SK-N-SH treated with all-trans-retinoic acid at 6 μM for 48 hours (cell line): Measurements from ENCODE around the gene LBX1.

ENCODE experiments used
- ATAC-seq: fragments of 200-7000 bp; cut with Tn5 transposase; 3 replicates; pipeline ENCODE4 v1.9.1; 2020; ENCODE audit warnings: mild to moderate bottlenecking, moderate library complexity
- ARNTL ChIP-seq: fragments of 450-650 bp; formaldehyde crosslinking; IDR thresholded peaks from 2 replicates; pipeline ENCODE4 v1.5.0; 2020; ENCODE audit warnings: low read depth, mild to moderate bottlenecking, moderate library complexity, borderline replicate concordance
- BACH2 ChIP-seq: fragments of 250-450 bp; sonication (Bioruptor Pico); IDR thresholded peaks from 2 replicates; pipeline ENCODE4 v1.9.0; 2021; ENCODE audit warnings: mild to moderate bottlenecking, borderline replicate concordance
- CREB5 ChIP-seq: fragments of 250-450 bp; sonication (Bioruptor Pico); IDR thresholded peaks from 2 replicates; pipeline ENCODE4 v1.5.1; 2020; ENCODE audit warnings: low read depth, mild to moderate bottlenecking, moderate library complexity
- CSDC2 ChIP-seq: fragments of 250-450 bp; sonication (Bioruptor Pico); IDR thresholded peaks from 2 replicates; pipeline ENCODE4 v1.5.0; 2020; ENCODE audit warnings: mild to moderate bottlenecking, moderate library complexity
- CSRNP3 ChIP-seq: fragments of 250-450 bp; sonication (Bioruptor Pico); IDR thresholded peaks from 2 replicates; pipeline ENCODE4 v1.5.1; 2021; ENCODE audit warnings: mild to moderate bottlenecking, moderate library complexity
- ESRRG ChIP-seq: fragments of 250-450 bp; sonication (Bioruptor Pico); IDR thresholded peaks from 2 replicates; pipeline ENCODE4 v1.6.1; 2021; ENCODE audit warnings: mild to moderate bottlenecking
- GLIS3 ChIP-seq: fragments of 250-450 bp; sonication (Bioruptor Pico); IDR thresholded peaks from 2 replicates; pipeline ENCODE4 v1.5.0; 2020; ENCODE audit warnings: mild to moderate bottlenecking, moderate library complexity
- ISL1 ChIP-seq: fragments of 250-450 bp; sonication (Bioruptor Pico); IDR thresholded peaks from 2 replicates; pipeline ENCODE4 v2.1.2; 2022; ENCODE audit warnings: mild to moderate bottlenecking, moderate library complexity
- OSR1 ChIP-seq: fragments of 250-450 bp; sonication (Bioruptor Pico); IDR thresholded peaks from 2 replicates; pipeline ENCODE4 v1.8.0; 2022; ENCODE audit warnings: moderate library complexity, mild to moderate bottlenecking, inconsistent platforms
- PATZ1 ChIP-seq: fragments of 250-450 bp; sonication (Bioruptor Pico); IDR thresholded peaks from 2 replicates; pipeline ENCODE4 v1.8.0; 2020; ENCODE audit warnings: mild to moderate bottlenecking, moderate library complexity, borderline replicate concordance
- POU6F1 ChIP-seq: fragments of 250-450 bp; sonication (Bioruptor Pico); IDR thresholded peaks from 2 replicates; pipeline ENCODE4 v1.8.0; 2021; ENCODE audit warnings: low read depth, mild to moderate bottlenecking, moderate library complexity, borderline replicate concordance
- PPARA ChIP-seq: fragments of 250-450 bp; sonication (Bioruptor Pico); IDR thresholded peaks from 2 replicates; pipeline ENCODE4 v1.5.0; 2020; ENCODE audit warnings: mild to moderate bottlenecking, borderline replicate concordance
- RARB ChIP-seq: fragments of 250-450 bp; sonication (Bioruptor Pico); IDR thresholded peaks from 2 replicates; pipeline ENCODE4 v1.8.0; 2021; ENCODE audit warnings: mild to moderate bottlenecking, moderate library complexity
- SNAI2 ChIP-seq: fragments of 250-450 bp; sonication (Bioruptor Pico); IDR thresholded peaks from 2 replicates; pipeline ENCODE4 v1.5.0; 2020; ENCODE audit warnings: mild to moderate bottlenecking, moderate library complexity
- ZC3H10 ChIP-seq: fragments of 250-450 bp; sonication (Bioruptor Pico); IDR thresholded peaks from 2 replicates; pipeline ENCODE4 v1.5.1; 2021; ENCODE audit warnings: mild to moderate bottlenecking, moderate library complexity
- ZFP3 ChIP-seq: fragments of 250-450 bp; sonication (Bioruptor Pico); IDR thresholded peaks from 2 replicates; pipeline ENCODE4 v1.5.0; 2020; ENCODE audit warnings: mild to moderate bottlenecking, moderate library complexity
- ZNF565 ChIP-seq: fragments of 450-650 bp; formaldehyde crosslinking; conservative IDR thresholded peaks from 2 replicates; pipeline ENCODE4 v1.5.0; 2020; ENCODE audit warnings: low read depth, mild to moderate bottlenecking, moderate library complexity
- ZNF70 ChIP-seq: fragments of 450-650 bp; formaldehyde crosslinking; IDR thresholded peaks from 2 replicates; pipeline ENCODE4 v1.5.0; 2020; ENCODE audit warnings: mild to moderate bottlenecking, moderate library complexity
- ZNF8 ChIP-seq: fragments of 450-650 bp; formaldehyde crosslinking; IDR thresholded peaks from 2 replicates; pipeline ENCODE4 v1.5.0; 2020; ENCODE audit warnings: mild to moderate bottlenecking, moderate library complexity

Gene LBX1

GRCh38 chr10:101262147-101262546 is 32.9 kb upstream of the LBX1 start (continued):
- TF ChIP-seq ZC3H10 (CRISPR knock-in tag) (no peak), ARNTL (CRISPR knock-in tag) (no peak), PATZ1 (CRISPR knock-in tag) (no peak), GLIS3 (CRISPR knock-in tag) (no peak), ZNF8 (CRISPR knock-in tag) (no peak), CSRNP3 (CRISPR knock-in tag) (no peak)

- ATAC-seq, result no peak
- TF ChIP-seq GLIS3 (CRISPR knock-in tag) (no peak), ZNF70 (no peak), BACH2 (CRISPR knock-in tag) (no peak), CSRNP3 (CRISPR knock-in tag) (no peak), ISL1 (CRISPR knock-in tag) (no peak), ZNF565 (CRISPR knock-in tag) (no peak), ARNTL (CRISPR knock-in tag) (no peak), ZNF8 (CRISPR knock-in tag) (no peak), ZFP3 (CRISPR knock-in tag) (no peak), PPARA (CRISPR knock-in tag) (no peak), CSDC2 (no peak), ZC3H10 (CRISPR knock-in tag) (no peak), OSR1 (CRISPR knock-in tag) (no peak), POU6F1 (CRISPR knock-in tag) (no peak), PATZ1 (CRISPR knock-in tag) (no peak), RARB (no peak), CREB5 (CRISPR knock-in tag) (no peak), SNAI2 (CRISPR knock-in tag) (no peak)
Observed at GRCh38 chr10:101261702-101262101, 32.4 kb upstream of the LBX1 start.

- TF ChIP-seq GLIS3 (CRISPR knock-in tag), result no peak
- TF ChIP-seq ARNTL (CRISPR knock-in tag), result no peak
- no peak for TF ChIP-seq CREB5 (CRISPR knock-in tag)
- TF ChIP-seq ISL1 (CRISPR knock-in tag), result no peak
- TF ChIP-seq ZNF70, result no peak
- TF ChIP-seq SNAI2 (CRISPR knock-in tag), result no peak
- TF ChIP-seq POU6F1 (CRISPR knock-in tag), result no peak
- TF ChIP-seq ESRRG, result no peak
- TF ChIP-seq ZC3H10 (CRISPR knock-in tag), result no peak
- TF ChIP-seq PPARA (CRISPR knock-in tag), result no peak
- no peak for TF ChIP-seq ZFP3 (CRISPR knock-in tag)
- TF ChIP-seq ZNF8 (CRISPR knock-in tag), result no peak
- no peak for TF ChIP-seq RARB
- TF ChIP-seq ZNF565 (CRISPR knock-in tag), result no peak
- ATAC-seq, result no peak
Observed at GRCh38 chr10:101260764-101261481, 31.7 kb upstream of the LBX1 start.
